HepG2 (cell line): ENCODE results near the gene CD300C. TPM values are rescaled to one million over a fixed set of nuclear protein-coding genes. Genes with fewer than 3 reads are reported as not detected.

ENCODE experiments used
- ATAC-seq: fragments of 200-7000 bp; cut with Tn5 transposase; 3 replicates; pipeline ENCODE4 v1.9.1; 2020; ENCODE audit warnings: mild to moderate bottlenecking, moderate library complexity
- BruUV-seq: library from RNA; stranded (reverse); fragments of 400-500 nt; replicated peaks from 2 replicates; lab custom pipeline; 2021; lab: Mats Ljungman, UMichigan
- CTCF ChIA-PET: fragments of 300-600 bp; formaldehyde crosslinking; extraction: SDS; loops from one replicate; lab custom pipeline; 2021; ENCODE audit warnings: low total read pairs, inconsistent platforms, low intra/inter-chr PET ratio; lab: Yijun Ruan, JAX
- POLR2A ChIA-PET: fragments of 350-600 bp; sonication (Branson Sonifier 250); formaldehyde crosslinking; loops from one replicate; lab custom pipeline; 2020; ENCODE audit warnings: antibody characterized with exemption, inconsistent platforms; lab: Yijun Ruan, JAX
- DNase-seq: peaks from one replicate; pipeline ENCODE4 v3.0.0-alpha.2; 2015; ENCODE audit warnings: low spot score
- FAIRE-seq: peaks from 3 replicates; lab custom pipeline; 2011; peaks lifted over from hg19 to GRCh38; lab: Jason Lieb, UNC
- H2AFZ ChIP-seq: one replicate; pipeline ENCODE4 v1.6.1; 2011; ENCODE audit warnings: low read length, inconsistent platforms
- H3K27ac ChIP-seq: fragments of 300-600 bp; 3 replicates; pipeline ENCODE4 v1.8.0; 2011; ENCODE audit warnings: mixed run types, mild to moderate bottlenecking, mixed read lengths, low read length, inconsistent platforms; ENCODE audit not compliant: insufficient read depth; ENCODE audit errors: extremely low read length
- H3K27me3 ChIP-seq, 2 experiments: fragments of 200-600 bp in 1 of 2; 2 replicates in 1 of 2; 3 replicates in 1 of 2; pipeline versions ENCODE4 v1.6.0 to v1.8.0; 2011; ENCODE audit warnings: low read length in 2 of 2, mild to moderate bottlenecking in 2 of 2, moderate library complexity in 2 of 2, inconsistent platforms in 1 of 2; ENCODE audit not compliant: insufficient read depth in 2 of 2, control insufficient read depth in 1 of 2
- H3K36me3 ChIP-seq, 2 experiments: fragments of 200-600 bp in 1 of 2; replicated peaks in 1 of 2; 2 replicates in 1 of 2; 3 replicates in 1 of 2; pipeline versions ENCODE4 v1.5.1 to v1.8.0; 2011; ENCODE audit warnings: low read length in 2 of 2, inconsistent platforms in 1 of 2; ENCODE audit not compliant: insufficient read depth in 2 of 2, control insufficient read depth in 1 of 2
- H3K4me1 ChIP-seq: 2 replicates; pipeline ENCODE4 v1.5.1; 2012; ENCODE audit warnings: low read length, inconsistent platforms; ENCODE audit not compliant: insufficient read depth
- H3K4me2 ChIP-seq: 2 replicates; pipeline ENCODE4 v1.6.0; 2011; ENCODE audit warnings: low read depth, low read length, inconsistent platforms
- H3K4me3 ChIP-seq, 3 experiments: fragments of 200-600 bp in 1 of 3; sonication (generic), shearing (Covaris generic) in 1 of 3; replicated peaks in 1 of 3; 2 replicates each; pipeline ENCODE4 v1.5.1; 2011 to 2016; ENCODE audit warnings: low read length in 3 of 3, inconsistent platforms in 2 of 3, low read depth in 2 of 3, mild to moderate bottlenecking in 2 of 3, control low read depth in 1 of 3, mixed read lengths in 1 of 3; ENCODE audit not compliant: insufficient read depth in 1 of 3
- H3K79me2 ChIP-seq: one replicate; pipeline ENCODE4 v1.6.1; 2011; ENCODE audit warnings: low read length, inconsistent platforms; ENCODE audit not compliant: insufficient read depth
- H3K9ac ChIP-seq: 2 replicates; pipeline ENCODE4 v1.6.0; 2011; ENCODE audit warnings: mild to moderate bottlenecking, low read depth, low read length, inconsistent platforms; ENCODE audit not compliant: insufficient read depth
- H3K9me3 ChIP-seq: 2 replicates; pipeline ENCODE4 v1.5.1; 2012; ENCODE audit warnings: mild to moderate bottlenecking, low read length
- H4K20me1 ChIP-seq: 2 replicates; pipeline ENCODE4 v1.6.0; 2011; ENCODE audit warnings: inconsistent platforms, mild to moderate bottlenecking, low read length, moderate library complexity; ENCODE audit not compliant: insufficient read depth
- CSRNP2 ChIP-seq: sonication (generic); formaldehyde crosslinking; conservative IDR thresholded peaks from 2 replicates; pipeline ENCODE4 v1.8.0; 2022; ENCODE audit warnings: low read depth, missing genetic modification reagents
- GTF2F1 ChIP-seq: fragments of 150-350 bp; IDR thresholded peaks from 2 replicates; pipeline ENCODE4 v1.6.1; 2014; ENCODE audit warnings: low read length
- HNRNPH1 ChIP-seq: fragments of 200-400 bp; formaldehyde crosslinking; optimal IDR thresholded peaks from 2 replicates; pipeline ENCODE3; 2017; ENCODE audit warnings: mild to moderate bottlenecking, low read depth, low read length
- MTA3 ChIP-seq: sonication (generic); formaldehyde crosslinking; IDR thresholded peaks from 2 replicates; pipeline ENCODE4 v1.4.0; 2020; ENCODE audit warnings: missing genetic modification reagents
- SMC3 ChIP-seq: IDR thresholded peaks from 2 replicates; pipeline ENCODE4 v1.6.1; 2011; ENCODE audit warnings: low read length, improper control_type of control experiment
- SNAPC4 ChIP-seq: sonication (generic); formaldehyde crosslinking; IDR thresholded peaks from 2 replicates; pipeline ENCODE4 v1.4.0; 2020; ENCODE audit warnings: mild to moderate bottlenecking, missing genetic modification reagents
- SOX5 ChIP-seq: IDR thresholded peaks from 2 replicates; pipeline ENCODE4 v1.6.1; 2016; ENCODE audit warnings: borderline replicate concordance
- TRAFD1 ChIP-seq: sonication (generic); formaldehyde crosslinking; IDR thresholded peaks from 2 replicates; pipeline ENCODE4 v1.5.1; 2020; ENCODE audit warnings: missing genetic modification reagents, mild to moderate bottlenecking, borderline replicate concordance
- ZBTB26 ChIP-seq: IDR thresholded peaks from 2 replicates; pipeline ENCODE4 v1.6.1; 2016; ENCODE audit warnings: missing compliant biosample characterization, missing genetic modification reagents, borderline replicate concordance
- ZFP36L1 ChIP-seq: sonication (generic); formaldehyde crosslinking; IDR thresholded peaks from 2 replicates; pipeline ENCODE4 v1.8.0; 2022; ENCODE audit warnings: mild to moderate bottlenecking, missing genetic modification reagents, moderate library complexity
- ZNF260 ChIP-seq: sonication (generic); formaldehyde crosslinking; IDR thresholded peaks from 2 replicates; pipeline ENCODE4 v1.4.0; 2020; ENCODE audit warnings: missing genetic modification reagents, low read depth, mild to moderate bottlenecking, borderline replicate concordance
- ZNF275 ChIP-seq: sonication (generic); formaldehyde crosslinking; IDR thresholded peaks from 2 replicates; pipeline ENCODE4 v1.8.0; 2022; ENCODE audit warnings: missing genetic modification reagents, mild to moderate bottlenecking, inconsistent platforms, borderline replicate concordance
- ZNF549 ChIP-seq: sonication (generic); formaldehyde crosslinking; IDR thresholded peaks from 2 replicates; pipeline ENCODE4 v1.5.0; 2020; ENCODE audit warnings: missing genetic modification reagents
- WGBS: methylation state at CpG from one replicate; pipeline ENCODE4 v1.1.6; 2017; ENCODE audit warnings: low lambda C conversion rate; 5-methylcytosine and 5-hydroxymethylcytosine counted together
- in situ Hi-C: cut with HindIII; loops from 2 replicates; pipeline ENCODE4 v1.10.0; 2017; ENCODE audit warnings: low pct_unique_long_range_greater_than_20kb; ENCODE audit not compliant: extremely low pct_ligation_motif_present
- intact Hi-C: fragments of 100-400 bp; cut with micrococcal nuclease; formaldehyde crosslinking; loops from one replicate; pipeline ENCODE4 v1.10.0; 2022; ENCODE audit not compliant: unreplicated experiment
- polyA plus RNA-seq, 8 experiments: library from polyadenylated mRNA; depleted of rRNA in 3 of 8; stranded (reverse) in 7 of 8; unstranded in 1 of 8; fragments of >200 nt; fragmentation: Illumina TruSeq in 4 of 8; extraction: Trizol in 4 of 8; gene quantifications; 2 replicates each; pipeline versions ENCODE4 v1.2.1 to v1.2.3, GENCODE V29; 2011 to 2016; ENCODE audit warnings: low read depth in 4 of 8, missing spikeins in 1 of 8, mixed read lengths in 1 of 8; ENCODE audit not compliant: insufficient read depth in 1 of 8
- total RNA-seq, 5 experiments: library from RNA; depleted of rRNA; stranded (reverse); fragments of >200 nt; fragmentation: Illumina TruSeq; extraction: Trizol; gene quantifications; 2 replicates each; pipeline ENCODE4 v1.2.3, GENCODE V29; 2016; ENCODE audit warnings: low read depth in 1 of 5

The CD300C gene
- total and polyA plus RNA-seq, 2 of the 13 experiments (the other 11 are each of a cell fraction or from before 2014, with no cell fraction given), result not detected

- no peak overlapping the region for H3K27ac ChIP-seq
- no peaks in the 10 kb centered on the region for H3K79me2 ChIP-seq
- BruUV-seq, result no TSS peak
- DNase-seq, result no peak
- H3K4me2 ChIP-seq, result no peak overlapping the region
- H4K20me1 ChIP-seq, result no peaks in the 10 kb centered on the region
- no peak overlapping the region for H3K4me3 ChIP-seq
- in situ Hi-C loops (no loop called here), intact Hi-C loops (no loop called here)
- no peaks in the 10 kb centered on the region for H3K36me3 ChIP-seq
- WGBS, result 14% methylated on average over 14 of the region's 14 CpGs
- peaks cover 5 to 90% of the 10 kb centered on the region in 2 experiments; a peak in 4 of 5 replicates for H3K27me3 ChIP-seq
- FAIRE-seq, result no peak
- no peaks in the 10 kb centered on the region for H3K9me3 ChIP-seq
- ChIA-PET POLR2A (no interaction called here), CTCF (no interaction called here)
- H3K9ac ChIP-seq, result no peak overlapping the region
- peaks cover 11% of the 10 kb centered on the region; the same call in 1 of the 2 replicates for H3K4me1 ChIP-seq
- H2AFZ ChIP-seq, result no peak overlapping the region
- no peak for ATAC-seq
- TF ChIP-seq HNRNPH1, result no peak
- no peak for TF ChIP-seq SNAPC4 (CRISPR knock-in tag)
- no peak for TF ChIP-seq ZNF549
- no peak for TF ChIP-seq ZBTB26 (CRISPR knock-in tag)
- TF ChIP-seq GTF2F1, result no peak
- TF ChIP-seq TRAFD1 (CRISPR knock-in tag), result no peak
- no peak for TF ChIP-seq MTA3 (CRISPR knock-in tag)
- no peak for TF ChIP-seq SMC3
- no peak for TF ChIP-seq SOX5
- TF ChIP-seq ZFP36L1 (CRISPR knock-in tag), result no peak
- no peak for TF ChIP-seq ZNF275 (CRISPR knock-in tag)
- TF ChIP-seq CSRNP2, result no peak
- TF ChIP-seq ZNF260 (CRISPR knock-in tag), result no peak
Observed at GRCh38 chr17:74525781-74526288, 20.1 kb downstream of the CD300C start.
